ENCODE data around the gene ZEB2. TPM values are rescaled to one million over a fixed set of nuclear protein-coding genes. Genes with fewer than 3 reads are reported as not detected.

The ZEB2 gene
- total and polyA plus RNA-seq, 2 of the 8 experiments (the other 6 are each of a cell fraction or from before 2014, with no cell fraction given): 0.38 TPM; not detected in 1

DNA sequence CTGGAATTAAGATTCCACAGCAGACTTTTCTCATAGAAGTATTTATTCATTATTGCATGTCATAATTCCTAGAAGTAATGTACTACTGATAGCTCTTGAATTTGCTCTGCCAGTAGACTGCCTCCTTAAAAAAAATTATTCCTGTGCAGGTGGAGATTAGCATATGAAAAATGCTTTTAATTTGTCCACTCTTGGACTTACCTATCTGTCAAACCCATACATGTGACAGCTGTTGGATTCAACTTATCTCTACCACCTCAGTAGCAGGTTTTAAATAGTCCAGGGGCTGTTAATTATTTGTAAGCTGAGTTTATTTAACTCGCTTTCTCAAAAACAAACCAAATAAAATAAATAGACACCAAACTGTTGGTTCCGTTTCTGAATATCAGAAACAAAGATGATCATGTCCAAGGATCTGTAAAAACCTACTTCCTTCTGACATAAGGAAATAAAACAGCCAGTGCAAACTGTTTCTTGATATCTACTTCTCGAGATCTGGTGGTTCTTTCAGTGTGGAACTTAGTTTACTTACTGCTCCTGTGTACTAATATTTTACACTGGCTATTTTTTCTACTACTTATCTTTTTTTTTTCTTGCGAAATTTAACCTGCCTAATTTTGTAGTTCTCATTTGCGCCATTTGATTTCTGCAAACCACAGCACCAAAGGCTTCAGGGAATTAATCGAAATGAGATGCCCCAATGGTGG, 44.2 kb downstream of the ZEB2 start (continued):
- TF ChIP-seq CEBPB (IDR thresholded peaks at IDR 0.05; ENCODE audit: low read depth, low read length) (no peak), CBX5 (IDR thresholded peaks at IDR 0.05; ENCODE audit: low read depth, low read length) (no peak), SIX5 (IDR thresholded peaks at IDR 0.05; ENCODE audit: low read depth, low read length) (no peak)
- TF ChIP-seq, protein P1, sequence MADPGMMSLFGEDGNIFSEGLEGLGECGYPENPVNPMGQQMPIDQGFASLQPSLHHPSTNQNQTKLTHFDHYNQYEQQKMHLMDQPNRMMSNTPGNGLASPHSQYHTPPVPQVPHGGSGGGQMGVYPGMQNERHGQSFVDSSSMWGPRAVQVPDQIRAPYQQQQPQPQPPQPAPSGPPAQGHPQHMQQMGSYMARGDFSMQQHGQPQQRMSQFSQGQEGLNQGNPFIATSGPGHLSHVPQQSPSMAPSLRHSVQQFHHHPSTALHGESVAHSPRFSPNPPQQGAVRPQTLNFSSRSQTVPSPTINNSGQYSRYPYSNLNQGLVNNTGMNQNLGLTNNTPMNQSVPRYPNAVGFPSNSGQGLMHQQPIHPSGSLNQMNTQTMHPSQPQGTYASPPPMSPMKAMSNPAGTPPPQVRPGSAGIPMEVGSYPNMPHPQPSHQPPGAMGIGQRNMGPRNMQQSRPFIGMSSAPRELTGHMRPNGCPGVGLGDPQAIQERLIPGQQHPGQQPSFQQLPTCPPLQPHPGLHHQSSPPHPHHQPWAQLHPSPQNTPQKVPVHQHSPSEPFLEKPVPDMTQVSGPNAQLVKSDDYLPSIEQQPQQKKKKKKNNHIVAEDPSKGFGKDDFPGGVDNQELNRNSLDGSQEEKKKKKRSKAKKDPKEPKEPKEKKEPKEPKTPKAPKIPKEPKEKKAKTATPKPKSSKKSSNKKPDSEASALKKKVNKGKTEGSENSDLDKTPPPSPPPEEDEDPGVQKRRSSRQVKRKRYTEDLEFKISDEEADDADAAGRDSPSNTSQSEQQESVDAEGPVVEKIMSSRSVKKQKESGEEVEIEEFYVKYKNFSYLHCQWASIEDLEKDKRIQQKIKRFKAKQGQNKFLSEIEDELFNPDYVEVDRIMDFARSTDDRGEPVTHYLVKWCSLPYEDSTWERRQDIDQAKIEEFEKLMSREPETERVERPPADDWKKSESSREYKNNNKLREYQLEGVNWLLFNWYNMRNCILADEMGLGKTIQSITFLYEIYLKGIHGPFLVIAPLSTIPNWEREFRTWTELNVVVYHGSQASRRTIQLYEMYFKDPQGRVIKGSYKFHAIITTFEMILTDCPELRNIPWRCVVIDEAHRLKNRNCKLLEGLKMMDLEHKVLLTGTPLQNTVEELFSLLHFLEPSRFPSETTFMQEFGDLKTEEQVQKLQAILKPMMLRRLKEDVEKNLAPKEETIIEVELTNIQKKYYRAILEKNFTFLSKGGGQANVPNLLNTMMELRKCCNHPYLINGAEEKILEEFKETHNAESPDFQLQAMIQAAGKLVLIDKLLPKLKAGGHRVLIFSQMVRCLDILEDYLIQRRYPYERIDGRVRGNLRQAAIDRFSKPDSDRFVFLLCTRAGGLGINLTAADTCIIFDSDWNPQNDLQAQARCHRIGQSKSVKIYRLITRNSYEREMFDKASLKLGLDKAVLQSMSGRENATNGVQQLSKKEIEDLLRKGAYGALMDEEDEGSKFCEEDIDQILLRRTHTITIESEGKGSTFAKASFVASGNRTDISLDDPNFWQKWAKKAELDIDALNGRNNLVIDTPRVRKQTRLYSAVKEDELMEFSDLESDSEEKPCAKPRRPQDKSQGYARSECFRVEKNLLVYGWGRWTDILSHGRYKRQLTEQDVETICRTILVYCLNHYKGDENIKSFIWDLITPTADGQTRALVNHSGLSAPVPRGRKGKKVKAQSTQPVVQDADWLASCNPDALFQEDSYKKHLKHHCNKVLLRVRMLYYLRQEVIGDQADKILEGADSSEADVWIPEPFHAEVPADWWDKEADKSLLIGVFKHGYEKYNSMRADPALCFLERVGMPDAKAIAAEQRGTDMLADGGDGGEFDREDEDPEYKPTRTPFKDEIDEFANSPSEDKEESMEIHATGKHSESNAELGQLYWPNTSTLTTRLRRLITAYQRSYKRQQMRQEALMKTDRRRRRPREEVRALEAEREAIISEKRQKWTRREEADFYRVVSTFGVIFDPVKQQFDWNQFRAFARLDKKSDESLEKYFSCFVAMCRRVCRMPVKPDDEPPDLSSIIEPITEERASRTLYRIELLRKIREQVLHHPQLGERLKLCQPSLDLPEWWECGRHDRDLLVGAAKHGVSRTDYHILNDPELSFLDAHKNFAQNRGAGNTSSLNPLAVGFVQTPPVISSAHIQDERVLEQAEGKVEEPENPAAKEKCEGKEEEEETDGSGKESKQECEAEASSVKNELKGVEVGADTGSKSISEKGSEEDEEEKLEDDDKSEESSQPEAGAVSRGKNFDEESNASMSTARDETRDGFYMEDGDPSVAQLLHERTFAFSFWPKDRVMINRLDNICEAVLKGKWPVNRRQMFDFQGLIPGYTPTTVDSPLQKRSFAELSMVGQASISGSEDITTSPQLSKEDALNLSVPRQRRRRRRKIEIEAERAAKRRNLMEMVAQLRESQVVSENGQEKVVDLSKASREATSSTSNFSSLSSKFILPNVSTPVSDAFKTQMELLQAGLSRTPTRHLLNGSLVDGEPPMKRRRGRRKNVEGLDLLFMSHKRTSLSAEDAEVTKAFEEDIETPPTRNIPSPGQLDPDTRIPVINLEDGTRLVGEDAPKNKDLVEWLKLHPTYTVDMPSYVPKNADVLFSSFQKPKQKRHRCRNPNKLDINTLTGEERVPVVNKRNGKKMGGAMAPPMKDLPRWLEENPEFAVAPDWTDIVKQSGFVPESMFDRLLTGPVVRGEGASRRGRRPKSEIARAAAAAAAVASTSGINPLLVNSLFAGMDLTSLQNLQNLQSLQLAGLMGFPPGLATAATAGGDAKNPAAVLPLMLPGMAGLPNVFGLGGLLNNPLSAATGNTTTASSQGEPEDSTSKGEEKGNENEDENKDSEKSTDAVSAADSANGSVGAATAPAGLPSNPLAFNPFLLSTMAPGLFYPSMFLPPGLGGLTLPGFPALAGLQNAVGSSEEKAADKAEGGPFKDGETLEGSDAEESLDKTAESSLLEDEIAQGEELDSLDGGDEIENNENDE (IDR thresholded peaks at IDR 0.05; ENCODE audit: insufficient replicate concordance, low read length): no peak
